T-helper 1 cell treated with Interleukin-12 subunit alpha and Interleukin-12 subunit beta and Interleukin-4 antibody, amounts not matched to agents 30 ng/mL and 1 ng/mL, for 36 hours (primary cell): ENCODE results near the gene EPHA10. TPM values are rescaled to one million over a fixed set of nuclear protein-coding genes. Genes with fewer than 3 reads are reported as not detected.

Experiments used
- intact Hi-C: fragments of 100-400 bp; cut with micrococcal nuclease; formaldehyde crosslinking; loops from one replicate; pipeline ENCODE4 v1.15.1; 2024
- total RNA-seq: library from RNA; stranded (reverse); gene quantifications from 2 replicates; pipeline ENCODE4 v1.2.3, GENCODE V29; 2022

EPHA10 gene
- 0.05 TPM in 1 of 2 replicates, not detected in the other for total RNA-seq

DNA sequence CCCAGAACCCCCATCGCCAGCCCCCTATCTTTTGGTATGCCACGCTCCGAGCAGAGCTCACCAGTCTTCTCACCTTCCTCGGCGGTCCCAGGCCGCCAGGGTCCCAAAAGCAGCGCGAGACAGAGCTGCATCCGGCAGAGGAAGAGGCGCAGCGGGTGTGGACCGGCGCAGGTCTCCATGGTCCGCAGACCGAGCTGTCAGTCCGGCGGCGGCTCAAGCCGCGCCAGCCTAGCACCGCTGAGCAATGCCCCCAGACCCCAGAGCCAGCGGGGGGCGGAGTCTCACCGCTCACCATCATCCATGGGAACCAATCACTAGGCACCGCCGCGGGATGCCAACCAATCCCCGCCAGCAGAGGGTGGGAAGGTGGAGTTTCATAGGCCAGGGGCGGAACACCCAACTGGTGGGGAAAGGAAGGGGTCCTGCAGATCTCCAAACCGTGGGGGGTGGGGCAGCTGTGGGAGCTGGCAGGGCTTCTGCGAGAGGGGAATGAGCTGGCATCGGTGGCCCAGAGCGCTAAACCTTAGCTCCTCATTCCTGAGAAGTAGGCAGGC is at the start of gene EPHA10:
Gene EPHA10, minus strand, starts transcription at position 233 of the 554 bp plus-strand sequence. Its CDS starts 54 bp downstream, at position 179.
- intact Hi-C loops, result no loop called here

DNA sequence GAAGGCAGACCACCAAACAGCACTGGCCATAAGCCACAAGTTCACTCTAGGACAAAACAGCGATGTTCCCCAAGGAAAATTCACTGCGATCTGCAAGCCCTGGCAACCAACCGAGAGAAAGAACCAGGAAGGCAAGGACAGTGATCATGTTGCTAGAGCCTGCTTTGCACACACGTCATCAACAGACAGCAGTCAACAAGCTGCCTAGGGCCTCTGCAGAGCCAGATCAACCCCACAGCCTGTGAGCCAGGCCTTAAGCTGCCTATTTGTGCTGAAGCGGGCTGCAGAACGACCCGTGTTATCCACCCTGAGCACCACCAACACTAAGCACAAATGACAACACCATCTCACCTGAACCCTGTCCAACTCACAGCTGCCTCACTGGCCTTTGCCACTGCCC is 49.3 kb upstream of the EPHA10 start:
- intact Hi-C loops, result no loop called here

DNA sequence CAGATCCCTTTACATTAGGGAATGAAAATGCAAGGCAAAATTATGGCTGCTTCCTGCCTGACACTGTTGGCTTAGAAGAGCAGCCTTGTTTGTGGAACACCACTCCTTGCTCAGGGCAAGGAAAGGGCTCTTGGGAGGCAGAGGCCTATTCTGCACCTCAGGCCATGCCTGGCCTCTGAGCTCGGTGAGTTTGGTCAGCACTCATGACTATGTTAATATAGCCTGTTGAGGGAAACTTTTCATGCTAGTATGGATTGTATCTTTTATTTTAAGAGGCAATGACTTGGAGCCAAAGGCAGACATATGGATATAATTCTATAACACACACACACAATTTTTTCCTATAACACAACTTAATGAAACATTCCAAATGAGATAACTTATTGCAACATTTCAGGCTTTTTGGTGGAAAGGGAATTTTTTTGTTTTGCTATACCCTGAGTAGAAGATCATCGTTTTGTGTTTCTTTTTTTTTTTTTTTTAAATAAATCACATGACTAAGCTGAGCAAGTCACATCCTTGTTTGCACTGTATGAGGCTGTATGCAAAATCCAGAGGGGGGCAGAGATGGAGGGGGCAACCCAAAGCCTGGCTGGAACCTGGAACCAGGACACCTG is 48.7 kb upstream of the EPHA10 start:
- intact Hi-C loops, result no loop called here

GRCh38 chr1:37811027-37811655 is 46.2 kb upstream of the EPHA10 start:
- intact Hi-C loops, result loop anchor here (1.0 to 2.0 kb wide), 8 partner anchors 40 to 332 kb away; partner anchors contain the start of genes GNL2, INPP5B and SF3A3

DNA sequence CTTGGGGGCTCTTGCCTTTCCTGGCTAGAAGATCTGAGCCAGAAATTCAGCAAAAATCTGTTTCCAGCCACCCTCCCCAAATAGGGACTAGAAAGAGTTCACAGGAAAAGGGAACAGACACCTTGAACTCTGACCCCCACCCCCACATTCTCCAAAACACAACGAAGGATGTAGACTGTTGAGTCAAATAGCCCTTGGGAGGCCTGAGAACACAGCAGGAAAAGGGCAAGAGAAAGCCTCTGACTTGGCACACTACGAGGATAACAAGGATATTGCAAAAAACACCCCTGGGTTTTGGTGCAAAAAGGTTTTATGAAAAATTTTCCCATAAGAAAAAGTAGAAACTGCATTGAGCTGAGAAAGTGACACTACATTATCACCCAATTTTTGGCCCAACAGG is 45.0 kb upstream of the EPHA10 start:
- intact Hi-C loops, result loop anchor here (2.0 to 5.0 kb wide), 6 partner anchors 15 to 1423 kb away; partner anchors contain the start of genes GNL2, STK40 and UTP11

GRCh38 chr1:37808369-37809319 is 43.7 kb upstream of the EPHA10 start:
- intact Hi-C loops, result loop anchor here (1.0 to 5.0 kb wide), 4 partner anchors 14 to 1421 kb away; partner anchors contain the start of genes RRAGC, STK40 and UTP11

DNA sequence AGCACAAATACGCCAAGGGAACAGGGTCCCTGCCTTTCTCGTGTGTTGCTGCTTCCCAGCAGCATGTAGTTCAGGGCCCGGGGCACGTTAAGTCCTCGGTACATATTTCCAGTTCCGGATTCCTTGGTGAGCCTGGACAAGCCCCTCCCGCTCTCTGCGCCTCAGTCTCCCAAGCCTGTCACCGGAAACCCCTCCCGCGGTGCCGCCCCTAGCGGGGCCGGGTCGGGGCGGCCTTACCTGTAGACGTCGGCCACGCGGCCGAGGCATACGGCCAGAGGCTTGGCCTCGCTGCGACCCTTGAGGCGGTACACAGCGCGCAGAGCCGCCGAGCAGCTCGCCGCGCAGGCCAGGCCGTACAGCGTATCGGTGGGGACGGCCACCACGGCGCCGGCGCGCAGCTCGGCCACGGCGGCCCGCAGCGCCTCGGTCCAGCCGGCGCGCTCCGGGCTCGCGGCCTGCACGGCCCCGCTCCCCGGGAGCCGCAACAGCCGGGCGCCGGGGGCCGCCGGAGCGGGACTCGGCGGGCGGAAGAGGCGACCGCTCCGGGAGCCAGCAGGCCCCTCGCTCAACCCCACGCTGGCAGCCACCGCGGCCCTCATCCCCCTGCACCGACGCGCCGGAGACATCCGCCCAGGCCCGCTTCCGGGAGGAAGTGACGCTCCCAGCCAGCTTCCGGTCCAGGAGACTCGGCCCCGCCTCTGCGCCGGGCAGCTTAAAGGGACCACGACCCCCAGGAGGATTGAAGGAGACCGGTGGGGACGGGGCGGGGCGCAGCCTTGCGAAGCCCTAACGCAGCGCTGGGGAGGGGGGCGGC is 42.8 kb upstream of the EPHA10 start, which contains the start of the genes C1orf122 and YRDC:
Gene C1orf122, plus strand, starts transcription at position 236 of the 814 bp plus-strand sequence. CDS start 615 bp downstream, outside the sequence.
Gene YRDC, minus strand, starts transcription at position 654 of the 814 bp plus-strand sequence. Its CDS starts 28 bp downstream, at position 626.
- intact Hi-C loops, result loop anchor here (1.0 to 5.0 kb wide), 8 partner anchors 13 to 1420 kb away; partner anchors contain the start of genes CDCA8, MTF1, RRAGC and SF3A3

DNA sequence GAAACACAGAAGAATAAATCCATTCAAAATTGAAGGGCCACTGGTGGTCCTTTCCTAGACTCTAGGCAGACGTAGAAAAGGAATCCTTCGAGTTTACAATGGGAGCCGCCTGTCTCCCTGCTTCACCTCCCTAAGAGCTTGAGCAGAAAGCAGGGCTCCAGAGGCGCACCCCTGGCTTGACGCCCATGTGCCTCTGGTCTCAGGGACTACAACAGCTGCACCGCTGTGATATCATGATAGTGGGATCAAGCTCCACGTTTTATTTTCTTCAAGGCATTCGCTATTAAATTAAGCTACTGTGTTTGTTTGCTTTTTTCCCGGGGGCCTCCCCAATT is 42.3 kb upstream of the EPHA10 start:
- intact Hi-C loops, result loop anchor here (1.0 to 5.0 kb wide), 5 partner anchors 52 to 1420 kb away; partner anchors contain the start of genes CDCA8, MTF1, SF3A3 and SNIP1

- intact Hi-C loops, result no loop called here
Measured at GRCh38 chr1:37802439-37802838, 37.5 kb upstream of the EPHA10 start.

DNA sequence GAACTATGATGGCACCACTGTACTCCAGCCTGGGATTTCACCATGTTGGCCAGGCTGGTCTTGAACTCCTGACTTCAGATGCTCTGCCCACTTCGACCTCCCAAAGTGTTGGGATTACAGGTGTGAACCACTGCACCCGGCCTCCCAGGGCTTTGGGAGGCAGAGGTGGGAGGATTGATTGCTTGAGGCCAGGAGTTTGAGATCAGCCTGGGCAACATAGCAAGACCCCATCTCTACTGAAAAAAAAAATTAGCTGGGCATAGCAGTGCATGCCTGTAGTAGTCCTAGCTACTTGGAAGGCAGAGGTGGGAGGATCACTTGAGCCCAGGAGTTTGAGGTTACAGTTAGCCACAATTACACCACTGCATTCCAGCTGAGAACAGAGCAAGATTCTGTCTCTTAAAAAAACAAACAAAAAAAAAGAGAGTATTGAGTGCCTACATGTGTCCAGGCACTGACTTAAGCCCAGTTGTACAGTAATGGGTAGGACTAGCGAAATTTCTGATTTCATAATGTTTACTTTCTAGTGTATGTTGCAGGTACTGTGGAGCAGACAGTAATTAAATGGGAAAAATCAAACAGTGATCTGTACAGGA is 32.9 kb upstream of the EPHA10 start:
- intact Hi-C loops, result no loop called here

DNA sequence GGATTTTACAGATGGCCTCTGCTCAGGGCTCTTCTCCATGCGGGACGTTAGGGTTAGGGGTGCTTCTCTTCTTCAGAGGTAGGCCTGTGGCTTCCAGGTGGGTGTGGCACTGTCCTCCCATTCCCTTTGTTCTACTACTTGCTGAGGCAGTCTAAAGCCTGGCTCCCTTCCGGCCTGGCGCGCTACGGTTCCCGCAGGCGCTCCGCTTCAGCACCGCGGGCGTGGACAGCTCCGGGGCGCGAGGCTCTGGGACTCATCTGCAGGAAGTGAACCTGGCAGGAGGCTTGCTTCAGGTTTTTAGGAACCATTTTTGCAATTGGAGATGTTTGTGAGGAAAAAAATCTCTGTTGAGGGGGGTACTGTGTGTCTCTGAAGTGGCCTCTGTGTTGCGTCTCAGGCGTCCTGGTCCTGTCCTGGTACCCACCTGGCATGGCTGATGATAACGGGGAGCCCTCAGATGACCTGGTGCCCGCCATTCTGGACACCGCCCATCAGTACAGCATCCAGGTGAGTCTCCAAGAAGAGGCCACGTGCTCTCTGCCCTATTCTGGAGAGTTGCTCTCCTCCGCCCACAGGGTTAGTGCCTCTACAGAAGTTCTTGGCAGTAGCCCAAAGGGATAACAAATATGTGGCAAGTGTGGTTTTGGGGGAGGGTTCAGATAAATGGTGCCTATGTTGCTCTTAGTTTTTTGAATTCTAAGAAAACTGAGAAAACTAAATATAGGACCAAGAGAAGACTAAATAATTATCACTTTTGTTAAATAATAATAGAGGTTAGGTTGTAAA is 30.6 kb upstream of the EPHA10 start:
- intact Hi-C loops, result loop anchor here (2.0 kb wide), 1 partner anchor 13 kb away; the partner anchor contains the start of gene YRDC

GRCh38 chr1:37794372-37795339 is 29.7 kb upstream of the EPHA10 start:
- intact Hi-C loops, result loop anchor here (2.0 kb wide), 1 partner anchor 14 kb away; the partner anchor contains the start of gene YRDC

DNA sequence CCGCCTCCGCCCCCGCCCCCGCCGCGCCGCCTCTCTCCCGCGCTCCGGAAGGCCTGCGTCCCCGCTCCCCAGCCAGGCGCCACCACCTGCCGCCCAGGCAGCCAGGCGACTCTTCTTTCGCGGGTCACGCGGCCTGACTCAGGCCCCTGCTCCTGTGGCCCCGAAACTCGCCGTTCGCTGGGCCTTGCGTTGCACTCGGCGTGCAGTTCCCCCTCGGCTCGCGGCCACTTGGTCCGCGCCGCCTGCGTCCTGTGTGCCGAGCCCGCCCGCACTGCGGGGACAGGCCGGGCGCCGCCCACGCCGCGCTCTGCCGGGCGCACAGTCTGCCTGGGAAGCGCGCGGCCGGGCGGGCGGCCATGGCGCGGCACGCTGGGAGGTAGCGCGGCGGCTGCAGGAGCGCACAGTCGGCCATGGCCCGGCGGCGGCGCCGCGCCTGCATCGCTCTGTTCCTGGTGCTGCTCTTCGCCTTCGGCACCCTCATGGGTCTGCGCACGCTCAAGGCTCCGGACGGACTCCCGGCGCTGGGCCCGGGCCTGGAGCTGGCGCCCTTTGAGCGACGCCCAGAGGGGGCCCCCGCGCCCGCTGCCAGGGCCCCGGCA is 29.0 kb upstream of the EPHA10 start, which contains the start of gene MANEAL:
Gene MANEAL, plus strand, starts transcription at position 75 of the 599 bp plus-strand sequence. Its CDS starts 336 bp downstream, at position 411.
- intact Hi-C loops, result loop anchor here (2.0 kb wide), 1 partner anchor 15 kb away; the partner anchor contains the start of gene YRDC

- intact Hi-C loops, result no loop called here
Measured at GRCh38 chr1:37792943-37793686, 28.2 kb upstream of the EPHA10 start.

DNA sequence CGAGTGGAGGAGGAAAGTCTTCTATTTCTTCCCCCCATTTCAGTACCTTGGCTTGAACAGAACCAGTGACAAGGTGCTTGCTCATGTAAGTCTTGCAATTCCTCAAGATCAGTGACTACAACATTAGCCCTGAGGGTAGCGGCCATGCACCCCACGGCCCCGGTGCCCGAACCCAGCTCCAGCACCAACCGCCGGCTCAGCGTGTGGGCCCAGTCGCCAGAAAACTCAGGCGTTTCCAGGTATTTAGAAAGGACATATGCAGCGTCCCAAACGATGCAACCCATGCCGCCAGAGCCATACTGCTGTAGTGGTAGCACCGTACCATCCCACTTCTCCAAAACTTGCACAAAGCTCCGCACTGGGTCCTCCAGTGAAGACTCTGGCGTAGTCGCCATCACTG is 17.6 kb upstream of the EPHA10 start:
- intact Hi-C loops, result no loop called here

GRCh38 chr1:37778654-37779053 is 13.7 kb upstream of the EPHA10 start:
- intact Hi-C loops, result no loop called here
